Central memory CD8-positive, alpha-beta T cell (primary cell): ENCODE data around the gene ECHDC1.

Experiments
- ATAC-seq: fragments of 150-1000 bp; cut with Tn5 transposase; replicated peaks from 2 replicates; pipeline ENCODE4 v1.10.0; 2022; ENCODE audit warnings: mild to moderate bottlenecking, moderate FRiP score, moderate number of reproducible peaks; ENCODE audit not compliant: poor library complexity, severe bottlenecking; ENCODE audit errors: extremely low read depth
- DNase-seq, 2 donors: peaks; one replicate each; pipeline ENCODE4 v3.0.0; 2021; ENCODE audit warnings: low spot score in 2 of 2
- H3K27ac Mint-ChIP-seq: one replicate; pipeline ENCODE4 v1.8.0; 2022; ENCODE audit warnings: low read depth, mild to moderate bottlenecking, moderate library complexity, mixed read lengths
- H3K27me3 Mint-ChIP-seq: one replicate; pipeline ENCODE4 v1.8.0; 2022; ENCODE audit warnings: mixed read lengths
- H3K36me3 Mint-ChIP-seq: one replicate; pipeline ENCODE4 v1.8.0; 2022; ENCODE audit warnings: mild to moderate bottlenecking, moderate library complexity, mixed read lengths; ENCODE audit not compliant: insufficient read depth
- H3K4me1 Mint-ChIP-seq: one replicate; pipeline ENCODE4 v1.8.0; 2022; ENCODE audit warnings: mixed read lengths
- H3K4me3 Mint-ChIP-seq: one replicate; pipeline ENCODE4 v1.8.0; 2022; ENCODE audit warnings: mild to moderate bottlenecking, moderate library complexity, mixed read lengths
- H3K9me3 Mint-ChIP-seq: one replicate; pipeline ENCODE4 v1.8.0; 2022; ENCODE audit warnings: mixed read lengths

ECHDC1 gene

GRCh38 chr6:127291495-127291894, 51.9 kb downstream of the ECHDC1 start:
- no peaks in the 10 kb centered on the region for H3K27me3 Mint-ChIP-seq
- H3K36me3 Mint-ChIP-seq = peaks cover 15% of the 10 kb centered on the region
- DNase-seq (no peak), ATAC-seq (no peak)
- no peaks in the 10 kb centered on the region for H3K9me3 Mint-ChIP-seq
- peaks cover 28% of the 10 kb centered on the region for H3K4me1 Mint-ChIP-seq
- peak overlapping the region; percentile 47 for H3K4me3 Mint-ChIP-seq
- H3K27ac Mint-ChIP-seq = peak overlapping the region; percentile 80

DNA sequence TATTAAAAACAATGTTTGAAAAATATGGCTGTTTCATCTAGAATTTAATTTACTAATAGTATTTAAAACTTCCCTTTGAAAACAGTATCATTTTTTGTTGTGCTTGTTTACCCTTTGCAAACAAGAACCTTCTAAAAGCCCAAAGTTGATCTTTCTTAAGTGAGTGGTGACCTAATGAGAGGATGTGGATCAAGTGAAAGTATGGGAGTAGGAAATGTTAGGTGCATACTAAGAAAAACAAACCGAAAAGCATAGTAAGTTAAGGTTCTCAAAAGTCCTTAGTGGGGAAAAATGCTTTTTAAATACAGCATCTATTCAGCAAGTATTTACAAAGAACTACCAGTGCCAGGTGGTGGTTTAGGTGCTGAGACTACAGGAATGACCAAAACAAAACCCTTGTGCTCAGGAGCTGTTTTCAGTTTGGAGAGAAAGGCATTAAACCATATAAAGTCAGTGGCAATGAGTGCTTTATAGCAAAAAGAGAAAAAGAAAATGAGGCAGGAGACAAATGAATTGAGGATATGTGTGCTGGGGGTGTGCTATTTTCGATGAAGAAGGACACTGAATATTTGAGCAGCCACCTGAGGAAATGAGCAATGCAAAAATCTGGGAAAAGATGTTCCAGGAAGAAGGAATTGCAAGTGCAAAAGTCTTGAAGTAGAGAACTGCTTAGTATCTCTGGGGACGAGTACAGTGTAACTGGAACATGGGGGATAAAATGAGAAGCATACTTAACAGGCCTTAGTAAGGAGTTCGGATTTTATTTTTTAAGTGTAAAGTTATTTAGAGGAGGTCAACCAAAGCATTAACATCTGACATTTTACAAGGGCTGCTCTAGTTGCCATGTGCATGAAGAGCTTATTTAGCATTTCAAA, 52.8 kb downstream of the ECHDC1 start:
- H3K27ac Mint-ChIP-seq = peak overlapping the region; percentile 80
- H3K4me3 Mint-ChIP-seq = peak overlapping the region; percentile 47
- ATAC-seq (no peak), DNase-seq (no peak)
- no peaks in the 10 kb centered on the region for H3K9me3 Mint-ChIP-seq
- H3K36me3 Mint-ChIP-seq = peaks cover 20% of the 10 kb centered on the region
- peaks cover 29% of the 10 kb centered on the region for H3K4me1 Mint-ChIP-seq
- no peaks in the 10 kb centered on the region for H3K27me3 Mint-ChIP-seq

DNA sequence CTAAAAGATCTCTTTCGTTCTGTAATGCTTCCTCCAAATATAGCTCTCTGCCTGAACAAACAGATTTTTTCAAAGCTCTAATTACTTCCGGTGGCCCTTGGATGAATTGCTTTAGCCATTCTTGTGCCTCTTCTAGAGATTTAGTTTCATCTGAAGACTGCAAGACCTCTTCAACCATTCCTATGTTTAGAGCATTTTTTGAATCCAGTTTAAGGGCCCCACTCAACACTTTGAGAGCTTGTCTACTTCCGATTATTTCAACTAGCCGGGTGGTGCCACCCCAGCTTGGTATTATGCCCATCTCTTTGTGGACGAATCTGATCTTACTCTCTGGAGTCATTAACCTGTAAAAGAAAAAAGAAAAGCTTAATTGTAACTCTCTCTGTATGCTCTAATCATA, 53.5 kb downstream of the ECHDC1 start:
- Mint-ChIP-seq H3K9me3 (no peaks in the 10 kb centered on the region), H3K36me3 (peaks cover 23% of the 10 kb centered on the region), H3K27ac (peak overlapping the region; percentile 80), H3K4me3 (no peak overlapping the region), H3K27me3 (no peaks in the 10 kb centered on the region), H3K4me1 (peaks cover 29% of the 10 kb centered on the region)
- ATAC-seq (no peak), DNase-seq (no peak)

- Mint-ChIP-seq H3K4me3 (no peak overlapping the region), H3K36me3 (peaks cover 23% of the 10 kb centered on the region), H3K4me1 (peaks cover 29% of the 10 kb centered on the region), H3K27me3 (no peaks in the 10 kb centered on the region), H3K27ac (no peak overlapping the region), H3K9me3 (no peaks in the 10 kb centered on the region)
- DNase-seq (no peak), ATAC-seq (no peak)
These were observed 54.7 kb downstream of the ECHDC1 start for GRCh38 chr6:127288705-127289104.

DNA sequence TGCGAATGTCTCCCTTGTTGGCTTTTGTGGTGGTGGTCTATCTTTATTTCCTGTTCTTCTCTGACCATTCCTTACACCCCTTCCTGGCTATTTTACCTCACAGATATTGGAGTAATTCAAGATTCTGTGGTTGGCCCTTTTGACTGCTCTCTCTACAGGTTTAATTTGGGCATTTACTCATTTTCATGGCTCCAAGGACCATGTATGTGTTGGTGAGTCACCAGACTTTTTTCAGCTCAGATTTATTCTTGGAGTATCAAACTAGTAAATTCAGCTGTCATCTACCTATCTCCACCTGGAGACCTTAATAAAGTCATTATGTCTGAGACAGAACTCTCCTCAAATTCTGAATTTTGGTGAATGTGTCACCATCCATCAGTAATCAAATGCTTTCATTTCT, 61.2 kb downstream of the ECHDC1 start:
- Mint-ChIP-seq H3K4me1 (peaks cover 20% of the 10 kb centered on the region), H3K27ac (no peak overlapping the region), H3K27me3 (no peaks in the 10 kb centered on the region), H3K9me3 (no peaks in the 10 kb centered on the region), H3K36me3 (peaks cover 15% of the 10 kb centered on the region), H3K4me3 (no peak overlapping the region)
- no peak for ATAC-seq
- DNase-seq = no peak

DNA sequence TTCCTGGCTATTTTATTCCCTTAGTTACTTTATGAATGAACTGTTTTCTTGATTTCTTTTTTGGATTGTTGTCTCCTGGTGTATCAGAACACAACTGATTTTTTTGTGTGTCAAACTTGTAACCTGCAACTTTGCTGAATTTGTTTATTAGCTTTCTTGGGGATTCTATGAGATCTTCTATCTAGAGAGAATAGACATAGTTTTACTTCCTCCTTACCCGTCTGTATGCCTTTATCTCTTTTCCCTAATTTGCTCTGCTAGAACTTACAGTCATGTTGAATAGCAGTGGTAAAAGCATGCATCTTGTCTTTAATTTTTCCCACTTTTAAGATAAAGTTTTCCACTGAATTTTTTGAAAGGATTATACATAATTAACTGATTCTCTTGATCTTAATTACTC, 63.6 kb downstream of the ECHDC1 start:
- DNase-seq (no peak), ATAC-seq (no peak)
- Mint-ChIP-seq H3K27me3 (no peaks in the 10 kb centered on the region), H3K9me3 (no peaks in the 10 kb centered on the region), H3K4me1 (peaks cover 15% of the 10 kb centered on the region), H3K4me3 (no peak overlapping the region), H3K27ac (peak overlapping the region; percentile 27), H3K36me3 (peaks cover 4% of the 10 kb centered on the region)

- Mint-ChIP-seq H3K9me3 (no peaks in the 10 kb centered on the region), H3K36me3 (peaks cover 4% of the 10 kb centered on the region), H3K27me3 (no peaks in the 10 kb centered on the region), H3K27ac (no peak overlapping the region), H3K4me3 (no peak overlapping the region), H3K4me1 (peaks cover 28% of the 10 kb centered on the region)
- ATAC-seq (no peak), DNase-seq (no peak)
These were observed 65.2 kb downstream of the ECHDC1 start for GRCh38 chr6:127277878-127278843.

GRCh38 chr6:127276331-127276730, 67.1 kb downstream of the ECHDC1 start:
- H3K27ac Mint-ChIP-seq = no peak overlapping the region
- H3K4me3 Mint-ChIP-seq = no peak overlapping the region
- no peak for DNase-seq
- no peaks in the 10 kb centered on the region for H3K9me3 Mint-ChIP-seq
- ATAC-seq = no peak
- peaks cover 2% of the 10 kb centered on the region for H3K36me3 Mint-ChIP-seq
- H3K27me3 Mint-ChIP-seq = no peaks in the 10 kb centered on the region
- peaks cover 34% of the 10 kb centered on the region for H3K4me1 Mint-ChIP-seq

DNA sequence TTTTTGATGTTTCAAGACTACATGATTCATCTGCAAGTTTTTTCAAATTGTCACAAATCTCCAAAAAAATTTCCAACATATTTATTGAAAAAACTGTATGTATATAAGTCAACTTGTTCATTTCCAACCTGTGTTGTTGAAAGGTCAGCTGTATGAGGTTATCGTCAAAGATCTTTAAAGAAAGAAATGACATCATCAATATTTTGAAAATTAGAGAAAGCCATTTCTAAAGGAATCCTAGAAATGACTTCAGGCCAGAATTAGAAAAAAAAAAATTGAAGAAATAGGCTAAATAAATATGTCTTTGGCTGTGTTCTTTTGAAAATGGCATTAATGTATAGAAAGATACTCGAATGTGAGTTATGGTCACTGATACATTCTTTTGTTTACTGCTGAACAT, 69.9 kb downstream of the ECHDC1 start:
- no peak for DNase-seq
- ATAC-seq = no peak
- Mint-ChIP-seq H3K9me3 (no peaks in the 10 kb centered on the region), H3K27me3 (no peaks in the 10 kb centered on the region), H3K4me1 (peaks cover 36% of the 10 kb centered on the region), H3K36me3 (no peaks in the 10 kb centered on the region), H3K4me3 (no peak overlapping the region), H3K27ac (no peak overlapping the region)

- no peak overlapping the region for H3K4me3 Mint-ChIP-seq
- peaks cover 44% of the 10 kb centered on the region for H3K4me1 Mint-ChIP-seq
- no peak overlapping the region for H3K27ac Mint-ChIP-seq
- no peaks in the 10 kb centered on the region for H3K27me3 Mint-ChIP-seq
- H3K9me3 Mint-ChIP-seq = no peaks in the 10 kb centered on the region
- H3K36me3 Mint-ChIP-seq = peaks cover under 1% of the 10 kb centered on the region
- ATAC-seq (no peak), DNase-seq (no peak)
These were observed 70.8 kb downstream of the ECHDC1 start for GRCh38 chr6:127272576-127272975.

- no peak for DNase-seq
- Mint-ChIP-seq H3K4me3 (peak overlapping the region; percentile 92), H3K27ac (peak overlapping the region; percentile 95), H3K9me3 (no peaks in the 10 kb centered on the region), H3K36me3 (peaks cover 6% of the 10 kb centered on the region), H3K4me1 (peaks cover 46% of the 10 kb centered on the region), H3K27me3 (no peaks in the 10 kb centered on the region)
- ATAC-seq = no peak
These were observed 75.5 kb downstream of the ECHDC1 start for GRCh38 chr6:127267646-127268625.
